ENCODE measurements around the gene ARL3.
"Not testable (repeated sequence)": the region's sequence is repeated elsewhere in the genome, so short reads cannot be mapped to it uniquely, and the experiment has no call there.

ARL3 gene, protein sequence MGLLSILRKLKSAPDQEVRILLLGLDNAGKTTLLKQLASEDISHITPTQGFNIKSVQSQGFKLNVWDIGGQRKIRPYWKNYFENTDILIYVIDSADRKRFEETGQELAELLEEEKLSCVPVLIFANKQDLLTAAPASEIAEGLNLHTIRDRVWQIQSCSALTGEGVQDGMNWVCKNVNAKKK

DNA sequence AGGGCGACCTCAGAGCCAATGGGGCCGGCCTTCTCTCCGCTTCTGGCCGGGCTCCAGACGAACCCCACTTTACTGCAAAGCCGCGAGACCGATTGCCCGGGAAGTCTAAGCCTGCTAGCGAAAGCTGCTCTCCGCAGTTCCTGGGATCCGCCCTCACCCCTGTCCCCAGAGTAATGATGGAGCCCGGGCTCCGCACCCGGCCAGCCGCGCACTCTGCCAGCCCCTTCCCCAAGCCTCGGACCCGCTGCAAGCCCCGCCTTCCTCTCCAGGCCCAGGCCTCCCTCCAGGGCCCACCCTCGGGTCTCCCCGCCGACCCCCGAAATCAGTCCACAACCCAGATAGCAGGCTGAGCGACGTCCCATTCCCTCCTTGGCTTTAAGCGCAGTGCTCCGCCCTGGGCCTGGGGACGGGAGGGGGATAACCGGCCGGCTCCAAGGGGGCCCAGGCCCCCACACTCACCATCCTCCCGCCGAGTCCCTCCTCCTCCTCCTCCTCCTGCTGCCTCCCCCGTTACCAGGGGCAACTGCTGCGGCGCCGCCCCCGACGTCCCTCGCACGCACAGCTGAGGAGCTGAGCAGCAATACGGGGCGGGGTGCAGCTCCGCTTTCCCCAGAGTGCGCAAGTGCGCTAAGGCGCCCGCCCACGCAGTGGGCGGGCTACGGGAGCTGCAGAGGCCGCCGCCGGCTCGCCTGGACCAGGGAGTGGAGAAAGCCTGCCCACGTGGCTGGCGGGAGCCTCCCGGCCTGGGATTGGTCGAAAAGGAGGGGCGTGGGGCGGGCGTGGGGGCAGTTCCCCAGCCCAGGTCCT is at the start of gene ARL3:
Gene ARL3, minus strand, starts transcription at position 584 of the 807 bp plus-strand sequence. Its CDS starts 122 bp downstream, at position 462.
- DNase-seq = peak; percentile 97 to 99

DNA sequence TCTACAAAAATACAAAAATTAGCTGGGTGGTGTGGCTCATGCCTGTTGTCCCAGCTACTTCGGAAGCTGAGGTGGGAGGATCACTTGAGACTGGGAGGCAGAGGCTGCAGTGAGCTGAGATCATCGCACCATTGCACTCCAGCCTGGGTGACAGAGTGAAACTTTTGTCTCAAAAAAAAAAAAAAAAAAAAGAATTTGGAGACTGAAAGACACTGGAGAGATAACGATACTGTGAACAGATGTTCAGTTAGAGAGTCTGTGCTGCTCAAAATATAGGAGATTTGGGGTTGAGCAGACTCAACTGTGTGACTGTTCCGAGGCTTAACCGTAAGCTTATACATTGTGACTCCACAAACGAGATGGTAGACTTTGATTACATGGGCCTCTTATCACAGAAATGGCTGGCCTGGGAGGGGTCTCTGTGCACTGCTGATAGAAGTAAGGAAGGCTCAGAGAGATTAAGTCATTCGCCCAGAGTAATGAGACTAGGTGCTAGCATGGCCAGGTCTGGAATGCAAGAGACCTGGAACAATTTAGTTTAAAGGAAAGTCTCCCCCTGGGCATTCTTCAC is 48.9 kb upstream of the ARL3 start:
- no peak for DNase-seq

DNA sequence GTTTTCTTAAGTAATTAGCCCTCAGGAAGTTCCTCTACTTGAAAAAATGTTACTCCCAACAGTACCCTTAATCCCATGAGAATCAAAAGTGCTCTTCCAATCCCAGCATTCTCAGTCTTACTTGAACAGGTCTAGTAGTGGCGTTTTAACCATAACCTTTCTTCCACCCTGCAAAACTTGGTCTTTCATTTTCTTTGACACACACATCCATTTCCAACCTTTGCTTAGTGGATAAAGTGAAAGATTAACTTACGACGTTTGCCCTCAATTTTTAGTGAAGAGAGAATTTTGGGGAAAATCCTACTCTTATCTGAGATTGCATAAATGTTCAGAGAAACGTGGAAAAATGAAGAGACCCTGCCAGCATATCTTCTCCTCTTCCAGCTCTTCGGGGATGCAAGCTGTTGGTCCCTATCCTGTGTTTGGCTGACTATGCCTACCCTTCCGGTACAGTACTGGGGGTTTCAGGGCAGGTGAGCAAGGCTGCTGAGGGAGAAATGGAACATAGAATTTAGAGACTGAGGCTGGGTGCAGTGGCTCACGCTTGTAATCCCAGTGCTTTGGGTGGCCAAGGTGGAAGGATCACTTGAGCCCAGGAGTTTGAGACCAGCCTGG is 48.3 kb upstream of the ARL3 start:
- DNase-seq = no peak

DNA sequence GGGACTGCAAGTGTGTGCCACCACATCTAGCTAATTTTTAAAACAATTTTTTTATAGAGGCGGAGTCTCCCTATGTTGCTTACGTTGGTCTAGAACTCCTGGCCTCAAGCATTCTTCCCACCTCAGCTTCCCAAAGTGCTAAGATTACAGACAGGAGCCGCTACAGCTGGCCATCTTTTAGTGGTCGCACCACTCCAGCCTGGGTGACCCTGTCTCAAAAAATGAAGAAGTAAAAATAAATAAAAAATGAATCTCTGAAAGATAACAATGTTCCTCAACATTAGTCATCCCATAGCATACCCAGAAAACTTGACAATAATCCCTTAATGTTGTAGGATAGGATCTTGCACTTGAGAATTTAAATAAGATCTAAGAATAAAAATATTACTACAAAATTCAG is 47.8 kb upstream of the ARL3 start:
- no peak for DNase-seq

DNA sequence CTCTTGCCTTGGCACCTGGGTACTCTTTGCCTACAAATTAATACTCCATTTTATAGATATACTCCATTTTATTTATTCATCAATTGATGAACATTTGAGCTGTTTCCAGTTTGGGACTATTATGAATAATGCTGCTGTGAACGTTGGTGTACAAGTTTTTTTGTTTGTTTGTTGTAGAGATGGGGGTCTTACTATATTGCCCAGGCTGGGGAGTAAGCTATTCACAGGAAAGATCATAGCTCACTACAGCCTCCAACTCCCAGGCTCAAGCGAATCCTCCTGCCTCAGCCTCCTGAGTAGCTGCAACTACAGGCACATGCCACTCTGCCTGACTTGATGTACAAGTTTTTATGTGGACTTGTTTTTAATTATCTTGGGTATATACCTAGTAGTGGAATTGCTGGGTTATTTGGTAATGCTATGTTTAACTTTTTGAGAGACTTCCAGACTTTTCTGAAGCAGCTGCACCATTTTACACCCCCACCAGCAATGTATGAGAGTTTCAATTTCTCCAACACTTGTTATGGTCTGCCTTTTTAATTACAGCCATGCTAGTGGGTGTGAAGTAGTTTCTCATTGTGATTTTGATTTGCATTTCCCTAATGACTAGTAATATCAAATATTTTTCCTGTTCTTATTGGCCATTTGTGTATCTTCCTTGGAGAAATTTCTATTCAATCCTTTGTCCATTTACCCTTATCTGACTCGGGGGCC is 45.5 kb upstream of the ARL3 start:
- no peak for DNase-seq

DNA sequence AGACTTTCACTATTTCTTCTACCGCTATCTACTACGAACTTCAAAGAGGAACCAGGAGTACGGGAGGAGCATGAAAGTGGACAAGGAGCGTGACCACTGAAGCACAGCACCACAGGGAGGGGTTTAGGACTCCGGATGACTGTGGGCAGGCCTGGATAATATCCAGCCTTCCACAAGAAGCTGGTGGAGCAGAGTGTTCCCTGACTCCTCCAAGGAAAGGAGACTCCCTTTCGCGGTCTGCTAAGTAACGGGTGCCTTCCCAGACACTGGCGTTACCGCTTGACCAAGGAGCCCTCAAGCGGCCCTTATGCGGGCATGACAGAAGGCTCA is 44.7 kb upstream of the ARL3 start:
- DNase-seq = not testable (repeated sequence)

DNA sequence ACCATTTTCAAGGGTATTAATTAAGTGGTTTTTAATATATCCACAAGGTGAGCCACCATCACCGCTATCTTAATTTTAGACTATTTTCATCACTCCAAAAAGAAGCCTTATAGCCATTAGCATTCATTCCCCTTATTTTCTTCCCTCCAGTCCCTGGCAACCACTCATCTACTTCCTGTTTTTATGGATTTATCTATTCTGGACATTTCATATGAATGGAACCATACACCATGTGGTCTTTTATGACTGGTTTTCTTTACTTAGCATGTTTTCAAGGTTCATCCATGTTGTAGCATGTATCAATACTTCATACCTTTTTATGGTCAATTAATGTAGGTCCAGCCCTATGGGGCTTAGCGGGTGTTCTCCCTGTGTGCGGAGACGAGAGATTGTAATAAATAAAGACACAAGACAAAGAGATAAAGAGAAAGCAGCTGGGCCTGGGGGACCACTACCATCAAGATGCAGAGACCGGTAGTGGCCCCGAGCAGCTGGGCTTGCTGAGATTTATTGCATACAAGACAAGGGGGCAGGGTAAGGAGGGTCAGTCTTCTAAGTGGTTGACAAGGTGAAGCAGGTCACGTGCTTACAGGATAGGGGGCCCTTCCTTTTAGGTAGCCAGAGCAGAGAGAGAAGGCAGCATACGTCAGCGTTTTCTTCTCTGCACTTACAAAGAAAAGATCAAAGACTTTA is 44.2 kb upstream of the ARL3 start:
- no peak for DNase-seq

DNA sequence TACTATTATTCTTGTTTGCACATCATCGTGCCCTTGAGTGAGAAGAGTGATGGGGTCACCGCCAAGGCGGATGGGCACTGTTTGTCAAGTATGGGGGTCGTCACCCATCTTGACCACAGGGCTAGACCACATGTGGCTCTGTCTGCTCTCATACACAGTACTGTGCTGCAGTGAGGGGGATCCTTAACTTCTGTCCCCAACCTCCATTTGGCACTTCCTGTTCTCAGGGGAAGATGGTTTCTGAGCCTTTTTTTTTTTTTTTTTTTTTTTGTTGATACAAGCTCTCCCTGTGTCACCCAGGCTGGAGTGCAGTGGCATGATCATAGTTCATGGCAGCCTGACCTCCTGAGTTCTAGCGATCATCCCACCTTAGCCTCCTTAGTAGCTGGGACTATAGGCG is 43.1 kb upstream of the ARL3 start:
- no peak for DNase-seq

DNA sequence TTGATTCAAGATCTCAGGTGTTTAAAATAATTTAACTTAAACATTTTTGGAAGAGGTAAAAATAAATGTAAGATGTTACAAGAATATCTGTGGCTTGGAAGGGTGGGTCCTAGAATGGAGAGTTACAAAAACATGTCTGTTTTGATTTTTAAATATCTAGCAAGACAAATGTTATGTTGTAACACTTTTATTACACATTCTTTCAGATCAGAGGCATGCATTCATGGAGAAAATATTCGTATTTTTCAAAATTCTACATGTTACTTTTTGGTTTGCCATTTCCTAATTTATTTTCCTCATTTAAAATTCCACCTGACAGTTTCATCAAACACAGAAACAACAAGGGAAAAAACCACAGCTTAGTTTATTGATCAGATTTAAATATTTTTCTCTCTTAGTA is 39.5 kb upstream of the ARL3 start:
- DNase-seq = no peak

DNA sequence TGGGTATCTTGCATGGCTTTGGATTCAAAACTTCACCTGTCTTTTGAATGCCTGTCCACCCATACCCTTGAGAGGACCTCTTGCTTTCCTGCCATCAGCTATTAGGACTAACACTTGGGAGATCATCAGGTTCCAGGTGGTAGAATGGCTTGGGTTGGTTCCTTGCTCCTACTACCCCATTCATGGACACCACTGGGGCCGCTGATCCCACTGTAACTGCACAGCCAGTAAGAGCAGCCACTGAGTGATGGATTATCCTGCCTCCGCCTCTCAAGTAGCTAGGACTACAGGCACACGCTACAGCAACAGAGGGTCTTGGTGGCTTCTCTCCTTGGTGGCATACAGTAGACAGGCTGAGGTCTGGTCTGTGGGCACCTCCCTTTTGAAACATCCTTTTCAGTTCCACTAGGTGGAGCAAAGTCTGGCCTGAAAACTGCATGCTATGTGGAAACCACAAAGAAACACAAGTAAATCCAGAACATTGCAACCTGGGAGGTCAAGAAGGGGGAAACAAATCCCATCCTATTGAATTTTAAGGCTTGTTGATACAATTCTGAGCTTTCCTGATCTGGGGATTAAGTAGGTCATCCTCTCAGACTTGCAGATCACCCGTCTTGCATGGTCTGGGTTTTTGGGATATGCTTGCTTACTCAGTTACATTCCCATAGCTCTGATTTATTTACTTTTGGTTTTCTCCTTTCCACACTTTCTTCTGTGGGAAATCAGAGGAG is 38.9 kb upstream of the ARL3 start:
- DNase-seq = no peak

DNA sequence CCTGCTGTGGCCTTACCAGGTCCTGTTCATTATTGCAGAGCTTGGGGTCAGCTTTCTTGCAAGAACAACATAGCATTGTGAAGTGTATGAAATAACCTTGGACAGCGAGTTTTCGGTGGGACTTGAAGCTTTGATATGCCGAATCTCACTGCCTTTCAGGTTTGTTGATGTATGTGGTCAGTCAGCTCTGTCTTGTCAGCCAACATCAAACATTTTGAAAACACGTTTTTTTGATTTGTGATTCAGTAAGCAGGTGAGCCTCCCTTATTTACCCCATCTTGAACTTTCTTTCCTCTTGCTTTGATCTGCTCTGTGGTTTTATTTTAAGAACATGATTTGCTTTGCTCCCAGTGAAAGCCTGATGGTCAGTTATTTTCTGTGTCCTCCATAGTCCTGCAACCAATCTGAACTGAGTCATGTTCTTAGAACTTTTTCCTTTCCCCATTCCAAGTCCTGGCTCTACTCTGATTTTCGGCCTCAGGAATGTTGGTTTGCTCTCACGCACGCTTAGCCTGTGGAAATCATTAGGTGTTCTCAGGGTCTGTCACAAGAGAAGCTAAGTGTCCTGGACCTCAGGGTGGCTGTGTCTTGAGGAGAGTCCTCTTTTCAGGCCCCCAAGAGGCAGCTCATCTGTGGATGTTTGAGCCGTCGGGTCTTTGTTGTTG is 38.2 kb upstream of the ARL3 start:
- no peak for DNase-seq

DNA sequence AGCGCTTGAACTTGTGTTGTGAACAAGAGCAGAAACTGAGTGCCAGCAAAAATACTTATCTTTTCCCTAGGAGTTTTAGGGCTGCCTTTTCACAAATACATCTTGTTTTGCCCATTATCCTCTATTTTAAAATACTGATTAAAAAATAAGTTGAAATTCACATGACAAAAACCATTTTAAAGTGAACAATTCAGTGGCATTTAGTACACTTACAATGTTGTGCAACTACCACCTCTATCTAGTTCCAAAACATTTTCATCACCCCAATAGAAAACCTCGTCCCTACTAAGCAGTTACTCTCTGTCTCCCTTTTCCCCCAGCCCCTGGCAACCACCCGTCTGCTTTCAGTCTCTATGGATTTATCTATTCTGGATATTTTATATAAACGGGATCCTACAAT is 31.0 kb upstream of the ARL3 start:
- DNase-seq = no peak

DNA sequence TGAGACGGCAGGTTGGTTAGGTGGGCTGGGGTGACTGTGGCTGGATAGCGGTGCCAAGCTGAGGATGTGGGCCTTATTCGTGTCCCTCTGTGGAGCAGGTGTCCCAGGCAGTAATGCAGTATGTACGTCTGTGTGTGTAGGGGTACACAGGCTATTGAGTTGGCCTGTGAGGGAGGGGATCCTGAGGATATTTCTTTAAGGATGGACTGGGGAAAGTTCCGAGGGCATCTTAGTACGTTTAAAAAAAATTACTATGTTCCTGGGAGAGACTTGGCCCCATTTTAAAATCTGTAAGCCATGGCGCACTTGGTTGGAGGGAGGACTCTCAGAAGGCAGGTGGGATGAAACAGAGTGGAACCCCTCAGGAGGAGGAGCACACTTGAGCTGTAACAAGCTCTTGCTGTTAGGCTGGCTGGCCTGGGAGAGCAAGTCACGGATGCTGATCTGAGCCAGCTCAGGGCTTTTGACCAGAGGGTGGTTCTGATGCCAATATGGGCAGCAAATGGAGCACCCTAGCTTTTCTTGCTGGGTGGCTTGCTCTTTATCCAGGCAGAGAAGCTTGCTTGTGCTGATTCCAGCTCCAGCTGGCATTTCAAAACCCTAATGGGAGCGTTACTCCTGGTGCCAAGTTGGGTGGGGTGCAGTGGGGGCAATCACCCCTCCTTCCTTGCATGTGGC is 30.3 kb upstream of the ARL3 start:
- peak in 1 of 2 experiments; percentile 18 for DNase-seq

DNA sequence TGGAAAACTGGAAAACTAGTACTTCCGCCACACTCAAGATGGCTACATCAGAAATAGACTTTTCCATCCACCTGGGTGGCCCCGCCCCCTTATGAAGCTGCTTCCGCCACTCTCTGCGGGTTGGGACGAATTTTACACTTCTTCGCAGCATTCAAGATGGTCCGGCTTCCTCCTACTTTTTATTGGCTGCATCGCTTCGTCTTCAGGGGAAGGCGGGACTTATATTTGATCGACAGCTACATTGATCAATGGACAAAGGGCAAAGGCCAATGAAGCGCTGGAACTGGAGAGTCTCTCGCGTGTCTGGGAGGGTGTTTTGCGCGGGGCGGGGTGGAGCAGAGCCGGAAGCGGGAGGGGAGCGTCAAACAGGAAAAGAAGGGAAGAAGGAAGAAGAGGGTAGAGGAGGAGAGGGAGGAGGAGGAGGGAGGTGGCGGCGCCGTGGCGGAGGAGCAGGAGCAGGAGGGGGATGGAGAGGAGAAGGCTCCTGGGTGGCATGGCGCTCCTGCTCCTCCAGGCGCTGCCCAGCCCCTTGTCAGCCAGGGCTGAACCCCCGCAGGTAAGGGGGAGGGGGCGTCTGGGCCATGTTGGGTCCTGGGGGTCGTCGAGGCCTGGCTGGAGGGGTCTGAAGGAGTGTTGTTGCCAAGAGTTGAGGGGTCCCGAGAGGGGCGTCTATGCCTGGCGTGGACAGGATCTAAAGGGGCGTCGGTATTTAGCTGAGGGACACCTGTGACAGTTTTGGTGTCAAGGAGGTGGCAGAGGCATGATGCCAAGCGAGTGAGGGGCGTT is 29.6 kb upstream of the ARL3 start, which contains the start of gene WBP1L:
Gene WBP1L, plus strand, starts transcription at position 361 of the 786 bp plus-strand sequence. Its CDS starts 106 bp downstream, at position 467.
- DNase-seq = peak; percentile 94 to 96

DNA sequence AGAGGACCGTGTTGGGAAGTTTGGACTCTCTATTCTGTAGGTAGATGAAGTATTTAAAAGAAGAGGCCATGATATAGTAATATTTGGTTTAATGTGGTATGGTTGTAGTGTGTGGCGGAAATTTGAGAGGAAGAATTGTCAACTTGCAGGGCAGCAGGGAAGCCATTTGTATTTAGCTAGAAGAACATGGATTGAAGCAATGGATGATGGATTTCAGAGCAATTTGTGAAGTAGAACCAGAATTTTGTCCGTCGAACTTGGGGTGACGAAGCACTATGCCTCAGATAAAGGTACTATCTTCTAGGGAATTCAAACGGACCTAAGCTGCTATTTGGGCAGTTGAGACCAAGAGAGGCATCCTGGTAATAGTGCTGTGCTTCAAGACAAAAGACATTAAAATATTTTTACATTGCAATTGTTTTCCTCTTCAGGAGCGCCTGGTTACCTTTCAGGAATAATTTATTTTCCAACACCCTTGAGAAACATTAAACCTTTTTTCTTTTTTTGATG is 28.9 kb upstream of the ARL3 start:
- DNase-seq = peak in 1 of 2 experiments; percentile 10

DNA sequence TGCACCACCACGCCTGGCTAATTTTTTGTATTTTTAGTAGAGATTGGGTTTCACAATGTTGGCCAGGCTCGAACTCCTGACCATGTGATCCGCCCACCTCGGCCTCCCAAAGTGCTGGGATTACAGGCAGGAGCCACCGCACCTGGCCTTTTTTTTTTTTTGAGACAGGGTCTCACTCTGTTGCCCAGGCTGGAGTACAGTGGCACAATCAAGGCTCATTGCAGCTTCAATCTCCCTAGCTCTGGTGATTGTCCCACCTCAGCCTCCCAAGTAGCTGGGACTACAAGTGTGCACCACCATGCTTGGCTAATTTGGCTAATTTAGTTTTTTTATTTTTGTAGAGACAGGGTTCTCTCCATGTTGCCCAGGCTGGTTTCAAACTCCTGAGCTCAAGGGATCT is 28.1 kb upstream of the ARL3 start:
- DNase-seq = not testable (repeated sequence)

DNA sequence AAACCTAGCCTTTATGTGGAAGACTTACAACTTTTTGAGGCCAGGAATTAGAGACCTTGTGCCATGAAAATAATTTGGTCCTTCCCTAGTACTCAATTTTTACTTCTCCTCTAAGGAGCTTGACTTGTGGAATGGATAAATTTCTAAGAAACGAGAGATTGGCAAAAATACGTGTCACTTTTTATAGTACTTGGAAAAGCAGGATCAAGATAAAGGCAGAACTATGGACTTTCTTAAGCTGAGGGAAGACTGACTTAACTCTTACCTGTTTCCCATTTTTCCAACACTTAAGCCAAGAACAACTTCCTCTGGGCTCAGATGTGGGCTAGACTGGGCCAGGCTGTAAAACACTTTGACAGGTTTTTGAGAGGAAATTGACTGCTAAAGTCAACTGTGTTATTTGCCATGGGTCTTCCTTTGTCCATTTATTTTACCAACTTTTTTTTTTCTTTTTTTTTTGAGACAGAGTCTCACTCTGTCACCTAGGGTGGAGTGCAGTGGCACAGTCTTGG is 27.6 kb upstream of the ARL3 start:
- no peak for DNase-seq

DNA sequence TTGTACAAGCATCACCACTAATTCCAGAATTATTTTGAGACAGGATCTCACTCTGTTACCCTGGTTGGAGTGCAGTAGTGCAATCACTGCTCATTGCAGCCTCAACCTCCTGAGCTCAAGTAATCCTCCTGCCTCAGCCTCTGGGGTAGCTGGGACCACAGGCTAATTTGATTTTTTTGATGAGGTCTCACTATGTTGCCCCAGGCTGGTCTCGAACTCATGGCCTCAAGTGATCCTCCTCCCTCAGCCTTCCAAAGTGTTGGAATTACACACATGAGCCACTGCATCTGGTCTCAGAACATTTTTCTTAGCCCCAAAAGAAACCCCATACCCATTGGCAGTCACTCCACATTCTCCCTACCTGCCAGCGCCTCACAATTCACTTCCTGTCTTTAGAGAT is 26.0 kb upstream of the ARL3 start:
- no peak for DNase-seq

DNA sequence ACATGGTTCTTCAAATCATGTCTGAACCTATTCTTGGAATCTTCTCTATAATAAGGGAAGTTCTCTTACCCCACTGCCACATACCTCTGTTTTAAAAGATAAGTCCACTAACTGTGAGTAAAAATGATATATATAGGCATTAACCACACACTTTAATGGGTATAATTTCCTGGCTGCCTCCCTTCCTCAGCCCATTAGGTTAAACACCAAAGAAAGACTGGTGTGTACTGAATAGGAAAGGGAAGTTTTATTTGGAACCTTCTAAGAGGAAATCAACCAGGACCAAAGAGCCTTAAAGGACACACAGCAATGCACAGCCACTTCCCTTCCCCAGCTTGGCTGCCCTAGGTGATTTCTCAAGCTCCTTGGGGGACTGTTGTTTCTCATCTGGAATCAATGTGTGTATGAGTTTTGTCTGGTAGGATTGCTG is 24.5 kb upstream of the ARL3 start:
- DNase-seq = no peak
